ENCODE measurements around the gene HECTD1.
"Not testable (repeated sequence)": the region's sequence is repeated elsewhere in the genome, so short reads cannot be mapped to it uniquely, and the experiment has no call there.

The HECTD1 gene

GRCh38 chr14:31090883-31091764 lies 116.5 kb downstream of the HECTD1 start:
- H3K4me3 ChIP-seq (ENCODE audit: low read depth, low read length): no peak overlapping the region
- TF ChIP-seq CTCF (IDR thresholded peaks at IDR 0.05; ENCODE audit: borderline replicate concordance, insufficient read depth, low read depth, low read length): no peak

- not testable (repeated sequence) for H3K4me3 ChIP-seq (ENCODE audit: low read depth, low read length)
Observed at GRCh38 chr14:31086466-31086865, 121.1 kb downstream of the HECTD1 start.

GRCh38 chr14:31085027-31085426 lies 122.6 kb downstream of the HECTD1 start:
- no peak for TF ChIP-seq CTCF (IDR thresholded peaks at IDR 0.05; ENCODE audit: borderline replicate concordance, insufficient read depth, low read depth, low read length)
- H3K4me3 ChIP-seq (ENCODE audit: low read depth, low read length): no peak overlapping the region

- no peak for TF ChIP-seq CTCF (IDR thresholded peaks at IDR 0.05; ENCODE audit: borderline replicate concordance, insufficient read depth, low read depth, low read length)
- H3K4me3 ChIP-seq (ENCODE audit: low read depth, low read length): no peak overlapping the region
Observed at GRCh38 chr14:31084385-31084784, 123.2 kb downstream of the HECTD1 start.

- TF ChIP-seq CTCF (IDR thresholded peaks at IDR 0.05; ENCODE audit: borderline replicate concordance, insufficient read depth, low read depth, low read length): no peak
Observed at GRCh38 chr14:31083781-31084180, 123.8 kb downstream of the HECTD1 start.

GRCh38 chr14:31080484-31080883 lies 127.1 kb downstream of the HECTD1 start:
- no peak for TF ChIP-seq CTCF (IDR thresholded peaks at IDR 0.05; ENCODE audit: borderline replicate concordance, insufficient read depth, low read depth, low read length)
- no peak overlapping the region for H3K4me3 ChIP-seq (ENCODE audit: low read depth, low read length)

More at GRCh38 chr14:31083781-31084180, 123.8 kb downstream of the HECTD1 start:
- no peak overlapping the region for H3K4me3 ChIP-seq (ENCODE audit: low read depth, low read length)

- TF ChIP-seq CTCF (IDR thresholded peaks at IDR 0.05; ENCODE audit: borderline replicate concordance, insufficient read depth, low read depth, low read length): no peak
Observed at GRCh38 chr14:31080056-31080455, 127.5 kb downstream of the HECTD1 start.

More at GRCh38 chr14:31080056-31080455, 127.5 kb downstream of the HECTD1 start:
- H3K4me3 ChIP-seq (ENCODE audit: low read depth, low read length): no peak overlapping the region
